DND-41 (cell line): ENCODE data around the gene PLEKHS1.

Source experiments
- CTCF ChIP-seq: IDR thresholded peaks from 2 replicates; pipeline ENCODE4 v1.5.1; 2012; ENCODE audit warnings: borderline replicate concordance, low read length, moderate library complexity, mild to moderate bottlenecking; ENCODE audit not compliant: poor library complexity, severe bottlenecking; ENCODE audit errors: extremely low read depth
- EZH2 ChIP-seq: IDR thresholded peaks from 3 replicates; pipeline ENCODE4 v1.6.1; 2012; ENCODE audit warnings: borderline replicate concordance, low read depth, mild to moderate bottlenecking, moderate library complexity, low read length, inconsistent platforms; ENCODE audit not compliant: severe bottlenecking

- TF ChIP-seq CTCF (no peak), EZH2 (no peak)
Observed at GRCh38 chr10:113801569-113801968, 50.1 kb downstream of the PLEKHS1 start.
